ENCODE measurements around the gene SNRNP27.

Gene SNRNP27

GRCh38 chr2:69935011-69935410, 41.3 kb downstream of the SNRNP27 start:
- Histone ChIP-seq H3K27ac (ENCODE audit: low read length) (no peak overlapping the region), H3K36me3 (ENCODE audit: control insufficient read depth, insufficient read depth, low read length) (no peaks in the 10 kb centered on the region; the same call in 1 of the 2 replicates), H3K4me3 (ENCODE audit: low read length) (no peak overlapping the region), H3K9me3 (ENCODE audit: control insufficient read depth, insufficient read depth, low read length) (no peaks in the 10 kb centered on the region), H3K4me1 (ENCODE audit: control insufficient read depth, insufficient read depth, low read length) (no peaks in the 10 kb centered on the region), H3K27me3 (ENCODE audit: control insufficient read depth, insufficient read depth, low read length) (no peaks in the 10 kb centered on the region)
- DNase-seq (ENCODE audit: low read depth, low spot score), result no peak
- no CpG with 5 or more reads among the region's 5 CpGs for WGBS (ENCODE audit: insufficient coverage, insufficient read length)

- H3K9me3 ChIP-seq (ENCODE audit: control insufficient read depth, insufficient read depth, low read length), result no peaks in the 10 kb centered on the region
- no peak for DNase-seq (ENCODE audit: low read depth, low spot score)
- no peaks in the 10 kb centered on the region for H3K27me3 ChIP-seq (ENCODE audit: control insufficient read depth, insufficient read depth, low read length)
- H3K4me3 ChIP-seq (ENCODE audit: low read length), result no peak overlapping the region
- no peaks in the 10 kb centered on the region for H3K4me1 ChIP-seq (ENCODE audit: control insufficient read depth, insufficient read depth, low read length)
- H3K27ac ChIP-seq (ENCODE audit: low read length), result no peak overlapping the region
- WGBS (ENCODE audit: insufficient coverage, insufficient read length), result no CpG with 5 or more reads among the region's 11 CpGs
- H3K36me3 ChIP-seq (ENCODE audit: control insufficient read depth, insufficient read depth, low read length), result no peaks in the 10 kb centered on the region; the same call in 1 of the 2 replicates
Observed at GRCh38 chr2:69936906-69937305, 43.1 kb downstream of the SNRNP27 start.

GRCh38 chr2:69937968-69938367, 44.2 kb downstream of the SNRNP27 start:
- no peaks in the 10 kb centered on the region for H3K4me1 ChIP-seq (ENCODE audit: control insufficient read depth, insufficient read depth, low read length)
- H3K9me3 ChIP-seq (ENCODE audit: control insufficient read depth, insufficient read depth, low read length), result no peaks in the 10 kb centered on the region
- no peaks in the 10 kb centered on the region; the same call in 1 of the 2 replicates for H3K36me3 ChIP-seq (ENCODE audit: control insufficient read depth, insufficient read depth, low read length)
- DNase-seq (ENCODE audit: low read depth, low spot score), result no peak
- H3K4me3 ChIP-seq (ENCODE audit: low read length), result no peak overlapping the region
- no peak overlapping the region for H3K27ac ChIP-seq (ENCODE audit: low read length)
- WGBS (ENCODE audit: insufficient coverage, insufficient read length), result no CpG with 5 or more reads among the region's 14 CpGs
- no peaks in the 10 kb centered on the region for H3K27me3 ChIP-seq (ENCODE audit: control insufficient read depth, insufficient read depth, low read length)

- Histone ChIP-seq H3K9me3 (ENCODE audit: control insufficient read depth, insufficient read depth, low read length) (no peaks in the 10 kb centered on the region), H3K36me3 (ENCODE audit: control insufficient read depth, insufficient read depth, low read length) (no peaks in the 10 kb centered on the region; the same call in 1 of the 2 replicates), H3K27ac (ENCODE audit: low read length) (no peak overlapping the region), H3K27me3 (ENCODE audit: control insufficient read depth, insufficient read depth, low read length) (no peaks in the 10 kb centered on the region), H3K4me3 (ENCODE audit: low read length) (no peak overlapping the region), H3K4me1 (ENCODE audit: control insufficient read depth, insufficient read depth, low read length) (no peaks in the 10 kb centered on the region)
- no CpG with 5 or more reads among the region's 14 CpGs for WGBS (ENCODE audit: insufficient coverage, insufficient read length)
- DNase-seq (ENCODE audit: low read depth, low spot score), result no peak
Observed at GRCh38 chr2:69939722-69940121, 46.0 kb downstream of the SNRNP27 start.

GRCh38 chr2:69940691-69941090, 46.9 kb downstream of the SNRNP27 start:
- H3K27me3 ChIP-seq (ENCODE audit: control insufficient read depth, insufficient read depth, low read length), result no peaks in the 10 kb centered on the region
- no peak for DNase-seq (ENCODE audit: low read depth, low spot score)
- WGBS (ENCODE audit: insufficient coverage, insufficient read length), result no CpG with 5 or more reads among the region's 8 CpGs
- H3K36me3 ChIP-seq (ENCODE audit: control insufficient read depth, insufficient read depth, low read length), result no peaks in the 10 kb centered on the region; the same call in 1 of the 2 replicates
- no peaks in the 10 kb centered on the region for H3K4me1 ChIP-seq (ENCODE audit: control insufficient read depth, insufficient read depth, low read length)
- H3K4me3 ChIP-seq (ENCODE audit: low read length), result no peak overlapping the region
- H3K9me3 ChIP-seq (ENCODE audit: control insufficient read depth, insufficient read depth, low read length), result no peaks in the 10 kb centered on the region
- no peak overlapping the region for H3K27ac ChIP-seq (ENCODE audit: low read length)

- H3K36me3 ChIP-seq (ENCODE audit: control insufficient read depth, insufficient read depth, low read length), result no peaks in the 10 kb centered on the region; the same call in 1 of the 2 replicates
- no peak overlapping the region for H3K4me3 ChIP-seq (ENCODE audit: low read length)
- H3K27me3 ChIP-seq (ENCODE audit: control insufficient read depth, insufficient read depth, low read length), result no peaks in the 10 kb centered on the region
- H3K4me1 ChIP-seq (ENCODE audit: control insufficient read depth, insufficient read depth, low read length), result no peaks in the 10 kb centered on the region
- H3K9me3 ChIP-seq (ENCODE audit: control insufficient read depth, insufficient read depth, low read length), result no peaks in the 10 kb centered on the region
- WGBS (ENCODE audit: insufficient coverage, insufficient read length), result no CpG with 5 or more reads among the region's 11 CpGs
- no peak for DNase-seq (ENCODE audit: low read depth, low spot score)
- no peak overlapping the region for H3K27ac ChIP-seq (ENCODE audit: low read length)
Observed at GRCh38 chr2:69943000-69943842, 49.5 kb downstream of the SNRNP27 start.

GRCh38 chr2:69943843-69944525, 50.2 kb downstream of the SNRNP27 start:
- Histone ChIP-seq H3K27me3 (ENCODE audit: control insufficient read depth, insufficient read depth, low read length) (no peaks in the 10 kb centered on the region), H3K4me3 (ENCODE audit: low read length) (no peak overlapping the region), H3K27ac (ENCODE audit: low read length) (no peak overlapping the region), H3K9me3 (ENCODE audit: control insufficient read depth, insufficient read depth, low read length) (no peaks in the 10 kb centered on the region), H3K36me3 (ENCODE audit: control insufficient read depth, insufficient read depth, low read length) (no peaks in the 10 kb centered on the region), H3K4me1 (ENCODE audit: control insufficient read depth, insufficient read depth, low read length) (no peaks in the 10 kb centered on the region)
- DNase-seq (ENCODE audit: low read depth, low spot score), result no peak
- WGBS (ENCODE audit: insufficient coverage, insufficient read length), result no CpG with 5 or more reads among the region's 9 CpGs

- DNase-seq (ENCODE audit: low read depth, low spot score), result no peak
- H3K4me1 ChIP-seq (ENCODE audit: control insufficient read depth, insufficient read depth, low read length), result no peaks in the 10 kb centered on the region
- no peaks in the 10 kb centered on the region for H3K9me3 ChIP-seq (ENCODE audit: control insufficient read depth, insufficient read depth, low read length)
- no peaks in the 10 kb centered on the region for H3K27me3 ChIP-seq (ENCODE audit: control insufficient read depth, insufficient read depth, low read length)
- no peaks in the 10 kb centered on the region for H3K36me3 ChIP-seq (ENCODE audit: control insufficient read depth, insufficient read depth, low read length)
- WGBS (ENCODE audit: insufficient coverage, insufficient read length), result no CpG with 5 or more reads among the region's 7 CpGs
- no peak overlapping the region for H3K4me3 ChIP-seq (ENCODE audit: low read length)
- no peak overlapping the region for H3K27ac ChIP-seq (ENCODE audit: low read length)
Observed at GRCh38 chr2:69944756-69945155, 51.0 kb downstream of the SNRNP27 start.

- Histone ChIP-seq H3K27me3 (ENCODE audit: control insufficient read depth, insufficient read depth, low read length) (no peaks in the 10 kb centered on the region), H3K4me3 (ENCODE audit: low read length) (no peak overlapping the region), H3K9me3 (ENCODE audit: control insufficient read depth, insufficient read depth, low read length) (no peaks in the 10 kb centered on the region), H3K36me3 (ENCODE audit: control insufficient read depth, insufficient read depth, low read length) (no peaks in the 10 kb centered on the region), H3K27ac (ENCODE audit: low read length) (no peak overlapping the region), H3K4me1 (ENCODE audit: control insufficient read depth, insufficient read depth, low read length) (no peaks in the 10 kb centered on the region)
- no CpG with 5 or more reads among the region's 8 CpGs for WGBS (ENCODE audit: insufficient coverage, insufficient read length)
- DNase-seq (ENCODE audit: low read depth, low spot score), result no peak
Observed at GRCh38 chr2:69945441-69945840, 51.7 kb downstream of the SNRNP27 start.

- no peak overlapping the region for H3K27ac ChIP-seq (ENCODE audit: low read length)
- no peaks in the 10 kb centered on the region for H3K9me3 ChIP-seq (ENCODE audit: control insufficient read depth, insufficient read depth, low read length)
Observed at GRCh38 chr2:69945941-69946340, 52.2 kb downstream of the SNRNP27 start.

More at GRCh38 chr2:69945941-69946340, 52.2 kb downstream of the SNRNP27 start:
- H3K36me3 ChIP-seq (ENCODE audit: control insufficient read depth, insufficient read depth, low read length), result no peaks in the 10 kb centered on the region
- H3K4me3 ChIP-seq (ENCODE audit: low read length), result no peak overlapping the region
- no CpG with 5 or more reads among the region's 8 CpGs for WGBS (ENCODE audit: insufficient coverage, insufficient read length)
- H3K4me1 ChIP-seq (ENCODE audit: control insufficient read depth, insufficient read depth, low read length), result no peaks in the 10 kb centered on the region
- no peak for DNase-seq (ENCODE audit: low read depth, low spot score)
- no peaks in the 10 kb centered on the region for H3K27me3 ChIP-seq (ENCODE audit: control insufficient read depth, insufficient read depth, low read length)

Data from iPS DF 6.9 (cell line).